Effector memory CD4-positive, alpha-beta T cell (primary cell): ENCODE results near the gene ZBTB42.

Experiments
- DNase-seq, 3 donors: peaks; one replicate each; pipeline ENCODE4 v3.0.0-alpha.2; 2020
- H3K27ac ChIP-seq: 2 replicates; pipeline ENCODE4 v1.7.0; 2013; ENCODE audit warnings: mild to moderate bottlenecking, low read length, moderate library complexity; ENCODE audit not compliant: insufficient read depth, poor library complexity, severe bottlenecking
- H3K27me3 ChIP-seq: replicated peaks from 2 replicates; pipeline ENCODE4 v1.7.0; 2013; ENCODE audit warnings: mild to moderate bottlenecking, low read length; ENCODE audit not compliant: insufficient read depth, control insufficient read depth, poor library complexity, severe bottlenecking
- H3K36me3 ChIP-seq: 2 replicates; pipeline ENCODE4 v1.7.0; 2013; ENCODE audit warnings: mild to moderate bottlenecking, low read length, moderate library complexity; ENCODE audit not compliant: control insufficient read depth, insufficient read depth
- H3K4me1 ChIP-seq: 2 replicates; pipeline ENCODE4 v1.7.0; 2013; ENCODE audit warnings: low read length, mild to moderate bottlenecking; ENCODE audit not compliant: control insufficient read depth, insufficient read depth, poor library complexity, severe bottlenecking
- H3K4me3 ChIP-seq: 2 replicates; pipeline ENCODE4 v1.7.0; 2013; ENCODE audit warnings: low read length, low read depth, mild to moderate bottlenecking; ENCODE audit not compliant: insufficient read depth, poor library complexity, severe bottlenecking
- H3K9me3 ChIP-seq: 2 replicates; pipeline ENCODE4 v1.7.0; 2013; ENCODE audit warnings: mild to moderate bottlenecking, low read length, moderate library complexity; ENCODE audit not compliant: control insufficient read depth

Gene ZBTB42

DNA sequence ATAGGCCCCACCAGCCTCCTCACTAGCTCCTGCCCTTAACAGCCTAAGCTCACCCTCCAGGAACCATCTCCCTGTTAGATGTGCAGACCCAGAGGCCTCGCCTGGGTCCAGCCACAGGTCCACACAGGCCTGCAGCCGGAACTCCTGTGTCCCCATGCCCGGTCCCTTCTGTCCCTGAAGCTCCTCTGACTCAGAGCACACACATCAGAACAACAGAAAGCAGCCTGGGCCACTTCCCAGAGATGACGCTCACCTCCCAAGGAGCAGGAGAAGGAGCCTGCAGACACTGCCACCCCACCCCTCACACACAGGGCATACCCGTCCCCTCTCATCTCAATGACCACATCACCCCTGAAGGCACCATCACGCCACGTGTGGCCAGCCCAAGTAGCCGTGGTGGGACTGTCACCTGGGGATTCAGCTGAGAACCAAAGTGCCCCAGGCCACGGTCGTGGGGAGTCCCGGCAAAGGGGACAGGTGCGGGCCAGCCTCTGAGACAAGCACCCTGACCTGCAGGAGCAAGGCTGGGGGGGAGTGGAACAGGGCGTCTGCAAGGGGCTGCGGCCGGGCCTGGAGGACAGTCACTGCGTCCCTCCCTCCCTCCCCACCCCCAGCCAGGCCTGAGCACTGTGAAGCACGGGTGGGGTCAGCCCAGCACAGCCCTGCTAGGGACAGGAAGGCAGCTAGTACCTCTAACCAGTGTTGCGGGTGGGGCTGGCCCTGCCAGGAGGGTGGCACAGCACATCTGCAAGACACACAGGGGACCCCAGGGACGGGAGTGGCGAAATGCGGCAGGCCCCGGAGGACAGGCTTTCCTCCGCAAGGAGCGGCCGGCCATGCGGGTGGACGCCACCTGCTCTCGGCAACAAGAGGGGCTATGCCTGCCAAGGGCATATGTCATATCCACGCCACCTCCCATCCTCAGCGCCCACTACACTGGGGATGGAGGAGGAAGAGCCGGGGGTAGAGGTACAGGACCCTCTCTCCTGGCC lies 10.9 kb upstream of the ZBTB42 start:
- Histone ChIP-seq H3K36me3 (peaks cover 27% of the 10 kb centered on the region), H3K9me3 (no peaks in the 10 kb centered on the region), H3K27me3 (no peaks in the 10 kb centered on the region), H3K27ac (no peak overlapping the region), H3K4me1 (peaks cover 49% of the 10 kb centered on the region), H3K4me3 (no peak overlapping the region)
- DNase-seq = no peak

GRCh38 chr14:104791425-104791824 lies 9.5 kb upstream of the ZBTB42 start:
- Histone ChIP-seq H3K4me1 (peaks cover 51% of the 10 kb centered on the region), H3K36me3 (peaks cover 27% of the 10 kb centered on the region), H3K9me3 (no peaks in the 10 kb centered on the region), H3K4me3 (no peak overlapping the region), H3K27me3 (no peaks in the 10 kb centered on the region), H3K27ac (no peak overlapping the region)
- no peak for DNase-seq

DNA sequence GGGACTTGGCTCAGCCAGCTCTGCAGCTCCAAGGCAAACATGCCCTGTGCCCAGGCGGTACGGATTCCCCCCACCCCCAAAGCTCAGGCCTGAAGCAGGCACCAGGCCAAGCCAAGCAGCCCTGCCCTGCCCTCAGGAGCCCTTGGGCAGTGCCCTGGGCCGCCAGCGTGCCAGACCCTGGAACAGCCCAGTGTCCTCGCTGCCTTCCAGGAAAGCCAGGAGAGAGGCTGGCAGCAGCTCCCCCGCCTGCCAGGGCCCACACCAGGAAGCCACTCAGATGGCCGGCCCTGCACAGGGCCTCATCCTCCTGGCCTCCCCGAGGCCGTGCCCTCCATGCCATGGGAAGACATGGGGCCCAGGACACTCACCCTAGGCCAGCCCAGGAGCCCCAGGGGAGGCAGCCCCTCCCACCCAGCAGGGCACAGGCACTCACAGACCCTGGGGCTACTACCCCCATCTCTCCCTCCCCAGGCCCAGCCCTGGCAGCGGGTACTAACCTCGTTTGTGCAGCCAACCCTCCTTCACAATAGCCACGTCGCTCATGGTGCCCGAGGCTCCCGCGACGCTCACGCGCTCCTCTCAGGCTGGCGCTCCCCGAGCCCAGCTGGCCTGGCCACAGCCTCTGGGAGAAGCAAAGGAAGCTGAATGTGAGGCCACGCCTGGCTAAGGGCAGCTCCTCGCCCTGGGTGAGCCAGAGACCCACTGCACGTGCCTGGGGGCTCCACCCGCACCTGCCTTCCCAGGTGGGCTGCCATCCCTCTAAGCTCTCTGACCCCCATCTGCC lies 8.6 kb upstream of the ZBTB42 start:
- no peak for DNase-seq
- no peaks in the 10 kb centered on the region for H3K27me3 ChIP-seq
- H3K4me3 ChIP-seq = no peak overlapping the region
- peaks cover 27% of the 10 kb centered on the region for H3K36me3 ChIP-seq
- no peak overlapping the region for H3K27ac ChIP-seq
- peaks cover 42% of the 10 kb centered on the region for H3K4me1 ChIP-seq
- H3K9me3 ChIP-seq = no peaks in the 10 kb centered on the region

DNA sequence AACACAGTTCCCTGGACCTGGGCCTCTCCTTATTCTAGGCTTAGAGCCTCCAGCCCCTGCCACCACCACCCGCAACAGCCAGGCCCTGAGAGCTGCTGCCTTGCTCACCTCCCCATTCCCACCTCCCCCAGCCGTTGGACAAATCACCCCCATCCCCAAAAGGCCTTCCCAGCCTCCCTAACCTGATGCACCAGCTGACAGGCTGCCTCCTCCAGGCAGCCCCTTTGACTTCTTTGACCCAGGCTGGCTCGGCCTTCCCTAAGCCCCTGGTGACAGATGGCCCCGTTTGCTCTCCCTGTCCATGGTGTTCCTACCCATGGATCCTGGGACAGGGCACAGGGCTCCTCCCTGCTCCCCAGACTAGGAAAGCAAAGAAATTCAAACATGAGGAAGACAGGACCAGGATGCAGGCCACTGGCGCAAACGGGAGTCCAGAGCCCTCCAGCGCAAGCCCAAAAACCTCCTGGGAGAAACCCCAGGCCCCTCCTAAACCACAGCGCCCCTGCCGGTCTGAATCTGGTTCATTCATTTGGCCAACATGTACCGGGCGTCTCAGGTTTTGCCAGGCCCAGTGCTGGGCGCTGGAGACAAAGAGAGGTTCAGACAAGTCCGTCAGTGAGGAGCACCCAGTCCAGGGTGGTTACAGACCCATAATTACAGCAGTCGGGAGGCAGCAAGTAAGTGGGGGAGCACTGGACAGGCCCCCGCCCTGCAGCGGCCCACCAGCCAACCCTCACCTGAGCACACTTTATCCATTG lies 7.8 kb upstream of the ZBTB42 start:
- H3K9me3 ChIP-seq = no peaks in the 10 kb centered on the region
- H3K4me1 ChIP-seq = peaks cover 37% of the 10 kb centered on the region
- peaks cover 27% of the 10 kb centered on the region for H3K36me3 ChIP-seq
- H3K4me3 ChIP-seq = no peak overlapping the region
- H3K27me3 ChIP-seq = no peaks in the 10 kb centered on the region
- H3K27ac ChIP-seq = no peak overlapping the region
- no peak for DNase-seq

DNA sequence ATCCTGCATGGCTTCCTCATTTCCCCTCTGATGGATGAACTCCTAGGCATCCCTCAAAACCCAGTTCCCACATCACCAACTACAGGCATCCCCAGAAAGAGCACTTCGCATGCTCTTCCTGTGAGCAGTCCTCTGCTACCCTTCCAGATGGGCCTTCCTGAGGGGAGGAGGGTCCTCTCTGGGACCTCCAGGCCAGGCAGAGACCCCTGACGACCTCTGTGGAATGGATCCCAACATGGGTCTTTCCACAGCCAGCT lies 7.3 kb upstream of the ZBTB42 start:
- no peak overlapping the region for H3K27ac ChIP-seq
- DNase-seq = no peak
- H3K27me3 ChIP-seq = no peaks in the 10 kb centered on the region
- no peaks in the 10 kb centered on the region for H3K9me3 ChIP-seq
- H3K36me3 ChIP-seq = peaks cover 27% of the 10 kb centered on the region
- peaks cover 37% of the 10 kb centered on the region for H3K4me1 ChIP-seq
- H3K4me3 ChIP-seq = no peak overlapping the region

- peak overlapping the region; percentile 42 for H3K27ac ChIP-seq
- H3K4me3 ChIP-seq = peak overlapping the region; percentile 66
- H3K9me3 ChIP-seq = no peaks in the 10 kb centered on the region
- no peaks in the 10 kb centered on the region for H3K27me3 ChIP-seq
- H3K4me1 ChIP-seq = peaks cover 37% of the 10 kb centered on the region
- peaks cover 26% of the 10 kb centered on the region for H3K36me3 ChIP-seq
- DNase-seq = no peak
Observed at GRCh38 chr14:104794099-104794498, 6.8 kb upstream of the ZBTB42 start.

GRCh38 chr14:104794631-104794992 lies 6.3 kb upstream of the ZBTB42 start:
- Histone ChIP-seq H3K27ac (peak overlapping the region; percentile 42), H3K27me3 (no peaks in the 10 kb centered on the region), H3K4me1 (peaks cover 37% of the 10 kb centered on the region), H3K36me3 (peaks cover 21% of the 10 kb centered on the region), H3K9me3 (no peaks in the 10 kb centered on the region), H3K4me3 (peak overlapping the region; percentile 66)
- DNase-seq = no peak

GRCh38 chr14:104794993-104795780 lies 5.7 kb upstream of the ZBTB42 start, which contains the start of gene AKT1:
AKT1 (minus strand) TSS chr14:104795748; CDS start chr14:104792643, 3,105 bp downstream.
- H3K4me1 ChIP-seq = peaks cover 37% of the 10 kb centered on the region

More at GRCh38 chr14:104794993-104795780, 5.7 kb upstream of the ZBTB42 start, which contains the start of gene AKT1:
- H3K36me3 ChIP-seq = peaks cover 17% of the 10 kb centered on the region
- peak within 1 kb of the TSS; percentile 66 for H3K4me3 ChIP-seq
- H3K27ac ChIP-seq = peak within 1 kb of the TSS; percentile 70
- DNase-seq = no peak
- H3K9me3 ChIP-seq = no peaks in the 10 kb centered on the region
- H3K27me3 ChIP-seq = no peaks in the 10 kb centered on the region
